GM23338 (cell line): Measurements from ENCODE around the gene GP9. TPM values are rescaled to one million over a fixed set of nuclear protein-coding genes. Genes with fewer than 3 reads are reported as not detected.
A peak's percentile ranks its signal among the peaks of the same experiment; 100 is the strongest.

Experiments used
- ATAC-seq: fragments of 200-7000 bp; cut with Tn5 transposase; 3 replicates; pipeline ENCODE4 v1.9.1; 2020
- DNase-seq: peaks from one replicate; pipeline ENCODE4 v3.0.0-alpha.2; 2015; ENCODE audit warnings: low spot score
- H2AFZ ChIP-seq: fragments of 200-600 bp; sonication (generic); 2 replicates; pipeline ENCODE4 v1.8.0; 2016; ENCODE audit warnings: antibody characterized with exemption, mild to moderate bottlenecking, moderate library complexity
- H3F3A ChIP-seq: fragments of 200-600 bp; sonication (generic); replicated peaks from 2 replicates; pipeline ENCODE4 v1.8.0; 2017; ENCODE audit warnings: antibody characterized with exemption, mixed run types, low read depth
- H3K27ac ChIP-seq: fragments of 200-600 bp; sonication (generic); 2 replicates; pipeline ENCODE4 v1.6.1; 2016; ENCODE audit warnings: low read depth
- H3K27me3 ChIP-seq: fragments of 200-600 bp; sonication (generic); 2 replicates; pipeline ENCODE4 v1.8.0; 2016; ENCODE audit warnings: mild to moderate bottlenecking, mixed run types, moderate library complexity; ENCODE audit not compliant: insufficient read depth
- H3K36me3 ChIP-seq: fragments of 200-600 bp; sonication (generic); 2 replicates; pipeline ENCODE4 v1.8.0; 2016; ENCODE audit warnings: mild to moderate bottlenecking; ENCODE audit not compliant: insufficient read depth
- H3K4me1 ChIP-seq: fragments of 200-600 bp; sonication (generic); 2 replicates; pipeline ENCODE4 v1.8.0; 2016; ENCODE audit warnings: mild to moderate bottlenecking, moderate library complexity; ENCODE audit not compliant: insufficient read depth
- H3K4me2 ChIP-seq: fragments of 200-600 bp; sonication (generic); 2 replicates; pipeline ENCODE4 v1.7.1; 2017; ENCODE audit warnings: mixed run types
- H3K4me3 ChIP-seq: fragments of 200-600 bp; sonication (generic); 2 replicates; pipeline ENCODE4 v1.6.1; 2016; ENCODE audit warnings: mixed run types
- H3K79me2 ChIP-seq: fragments of 200-600 bp; sonication (generic); replicated peaks from 2 replicates; pipeline ENCODE4 v1.8.0; 2017; ENCODE audit warnings: mild to moderate bottlenecking; ENCODE audit not compliant: insufficient read depth
- H3K9me2 ChIP-seq: fragments of 200-600 bp; sonication (generic); 2 replicates; pipeline ENCODE4 v1.8.0; 2017; ENCODE audit not compliant: insufficient read depth
- H4K20me1 ChIP-seq: fragments of 200-600 bp; sonication (generic); replicated peaks from 2 replicates; pipeline ENCODE4 v1.8.0; 2017; ENCODE audit warnings: mild to moderate bottlenecking; ENCODE audit not compliant: insufficient read depth
- H3K27ac Mint-ChIP-seq: 2 replicates; pipeline ENCODE4 v1.8.0; 2020; ENCODE audit warnings: inconsistent platforms, mild to moderate bottlenecking, moderate library complexity, mixed read lengths
- H3K27me3 Mint-ChIP-seq: 3 replicates; pipeline ENCODE4 v1.8.0; 2022; ENCODE audit warnings: low read depth, mild to moderate bottlenecking, moderate library complexity, mixed read lengths, inconsistent platforms; ENCODE audit not compliant: insufficient read depth, poor library complexity
- H3K36me3 Mint-ChIP-seq: 3 replicates; pipeline ENCODE4 v1.8.0; 2021; ENCODE audit warnings: low read depth, mild to moderate bottlenecking, inconsistent platforms, moderate library complexity, mixed read lengths
- H3K4me1 Mint-ChIP-seq: 3 replicates; pipeline ENCODE4 v1.8.0; 2020; ENCODE audit warnings: mild to moderate bottlenecking, inconsistent platforms, mixed read lengths
- H3K4me3 Mint-ChIP-seq: 3 replicates; pipeline ENCODE4 v1.8.0; 2021; ENCODE audit warnings: moderate library complexity, mild to moderate bottlenecking, inconsistent platforms, mixed read lengths
- H3K9me3 Mint-ChIP-seq: 3 replicates; pipeline ENCODE4 v1.8.0; 2020; ENCODE audit warnings: moderate library complexity, mild to moderate bottlenecking, inconsistent platforms, mixed read lengths
- CREB1 ChIP-seq: fragments of 250-450 bp; sonication (Bioruptor Pico); IDR thresholded peaks from 2 replicates; pipeline ENCODE4 v1.5.0; 2020; ENCODE audit warnings: low read depth, mild to moderate bottlenecking, moderate library complexity
- CTCF ChIP-seq, 2 experiments: fragments of 200-600 bp in 1 of 2; sonication (generic) in 1 of 2; conservative IDR thresholded peaks; 2 replicates each; pipeline versions ENCODE4 v1.5.1 to v1.6.1; 2016 to 2017; ENCODE audit warnings: antibody characterized with exemption in 2 of 2, low read depth in 2 of 2, mild to moderate bottlenecking in 2 of 2, moderate library complexity in 1 of 2
- EZH2 ChIP-seq: fragments of 200-600 bp; sonication (generic); IDR thresholded peaks from one replicate; pipeline ENCODE4 v1.8.0; 2017; ENCODE audit warnings: antibody characterized with exemption, mild to moderate bottlenecking, low read depth; ENCODE audit not compliant: unreplicated experiment
- EZH2phosphoT487 ChIP-seq: fragments of 200-600 bp; sonication (generic); IDR thresholded peaks from one replicate; pipeline ENCODE4 v1.8.1; 2018; ENCODE audit warnings: antibody characterized with exemption; ENCODE audit not compliant: unreplicated experiment
- JUNB ChIP-seq: IDR thresholded peaks from one replicate; pipeline ENCODE4 v1.6.1; 2016; ENCODE audit warnings: antibody characterized with exemption; ENCODE audit not compliant: unreplicated experiment
- REST ChIP-seq: IDR thresholded peaks from one replicate; pipeline ENCODE4 v1.6.1; 2018; ENCODE audit warnings: antibody characterized with exemption; ENCODE audit not compliant: unreplicated experiment
- ZNF331 ChIP-seq: fragments of 250-450 bp; sonication (Bioruptor Pico); IDR thresholded peaks from 2 replicates; pipeline ENCODE4 v1.5.0; 2020; ENCODE audit warnings: low read depth, mild to moderate bottlenecking, moderate library complexity
- polyA plus RNA-seq: library from polyadenylated mRNA; unstranded; fragments of >200 nt; fragmentation: Nextera tagmentation; extraction: Ambion mirVana; gene quantifications from 2 replicates; pipeline ENCODE4 v1.2.1, GENCODE V29; 2016
- total RNA-seq: library from RNA; depleted of rRNA; stranded (reverse); fragments of >200 nt; shearing (Covaris generic); gene quantifications from 2 replicates; pipeline ENCODE4 v1.2.3, GENCODE V29; 2014
- TF ChIP-seq, protein P1 (sequence below): IDR thresholded peaks from 2 replicates; pipeline ENCODE4 v1.6.1; 2016; ENCODE audit warnings: antibody characterized with exemption

Gene GP9
- total and polyA plus RNA-seq, 2 experiments from 2014 or later = not detected

DNA sequence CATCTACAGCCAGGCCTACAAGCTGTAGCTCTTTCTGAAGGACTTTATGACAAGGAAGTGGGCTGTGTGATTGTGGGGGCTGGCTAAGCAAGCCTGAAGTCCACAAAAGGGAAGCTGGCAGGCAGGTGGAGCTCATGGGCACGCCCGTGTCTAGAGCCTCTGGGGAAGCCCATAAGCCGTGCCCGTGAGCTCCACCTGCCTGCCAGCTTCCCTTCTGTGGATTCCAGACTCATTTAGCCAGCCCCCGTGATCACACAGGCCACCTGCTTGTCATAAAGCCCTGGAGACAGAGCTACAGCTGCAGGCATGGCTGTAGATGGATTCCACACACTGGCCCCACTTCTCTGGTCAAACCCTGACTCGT lies 44.2 kb upstream of the GP9 start:
- H3K27ac ChIP-seq = no peak overlapping the region
- H3K79me2 ChIP-seq = no peaks in the 10 kb centered on the region
- no peak overlapping the region for H2AFZ ChIP-seq
- Mint-ChIP-seq H3K27me3 (peaks cover 3% of the 10 kb centered on the region), H3K4me3 (no peak overlapping the region), H3K9me3 (no peaks in the 10 kb centered on the region), H3K4me1 (peaks cover 9% of the 10 kb centered on the region; the same call in 2 of the 3 replicates), H3K36me3 (no peaks in the 10 kb centered on the region; the same call in 2 of the 3 replicates), H3K27ac (no peak overlapping the region)
- no peaks in the 10 kb centered on the region for H4K20me1 ChIP-seq
- ATAC-seq = peak; percentile 35
- H3K27me3 ChIP-seq = no peaks in the 10 kb centered on the region
- DNase-seq = no peak
- TF ChIP-seq EZH2phosphoT487 (no peak), CTCF (conservative IDR thresholded peaks at IDR 0.05; ENCODE audit: low read depth in 2 of 2) (peak in 1 of 2 experiments; percentile 28; a peak in 2 of 4 replicates), ZNF331 (no peak), EZH2 (no peak)
- no peaks in the 10 kb centered on the region; the same call in 1 of the 2 replicates for H3K4me1 ChIP-seq
- no peaks in the 10 kb centered on the region for H3K36me3 ChIP-seq
- no peaks in the 10 kb centered on the region for H3K9me2 ChIP-seq
- no peak overlapping the region for H3K4me2 ChIP-seq
- H3F3A ChIP-seq = no peaks in the 10 kb centered on the region
- no peak overlapping the region for H3K4me3 ChIP-seq

DNA sequence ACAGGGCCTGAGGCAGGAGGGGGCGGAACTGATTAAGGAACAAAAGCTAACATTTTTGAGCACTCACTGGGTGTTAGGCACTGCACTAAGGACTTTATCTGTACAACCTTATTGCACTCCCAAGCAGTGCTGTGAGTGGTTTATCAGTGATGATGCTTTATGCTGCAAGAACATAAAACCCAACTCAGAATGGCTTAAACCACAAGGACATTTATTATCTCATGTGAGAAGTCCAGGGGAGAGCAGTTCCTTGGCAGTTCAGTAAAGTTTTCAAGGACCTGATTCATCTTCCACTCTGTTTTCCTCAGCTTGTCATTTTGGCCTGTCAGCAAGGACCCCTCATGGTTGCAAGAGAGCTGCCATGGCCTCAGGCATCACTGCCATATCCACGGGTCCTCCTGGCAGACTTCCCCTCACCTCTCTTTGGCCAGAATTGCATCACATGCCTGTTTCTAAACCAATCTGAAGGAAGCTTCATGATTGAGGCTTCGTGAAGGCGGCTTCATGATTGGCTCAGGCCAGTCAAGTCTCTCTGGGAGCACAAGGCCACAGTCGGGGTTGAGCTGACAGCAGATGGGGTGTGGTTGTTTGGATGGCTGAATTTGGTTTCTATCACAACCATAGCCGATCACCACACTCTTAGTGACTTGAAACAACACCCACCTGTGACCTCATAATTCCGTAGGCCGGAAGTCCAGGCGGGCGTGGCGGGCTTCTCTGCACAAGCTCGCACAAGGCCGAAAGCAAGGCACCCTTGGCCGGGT lies 43.7 kb upstream of the GP9 start:
- no peaks in the 10 kb centered on the region; the same call in 1 of the 2 replicates for H3K4me1 ChIP-seq
- H3K27me3 ChIP-seq = no peaks in the 10 kb centered on the region
- no peak overlapping the region for H2AFZ ChIP-seq
- no peaks in the 10 kb centered on the region for H3F3A ChIP-seq
- Mint-ChIP-seq H3K9me3 (no peaks in the 10 kb centered on the region), H3K4me1 (peaks cover 9% of the 10 kb centered on the region; the same call in 2 of the 3 replicates), H3K36me3 (no peaks in the 10 kb centered on the region; the same call in 2 of the 3 replicates), H3K27ac (no peak overlapping the region), H3K27me3 (peaks cover 3% of the 10 kb centered on the region), H3K4me3 (no peak overlapping the region)
- ATAC-seq (no peak), DNase-seq (no peak)
- H3K36me3 ChIP-seq = no peaks in the 10 kb centered on the region
- no peaks in the 10 kb centered on the region for H3K79me2 ChIP-seq
- no peak overlapping the region for H3K27ac ChIP-seq
- H3K4me2 ChIP-seq = no peak overlapping the region
- H4K20me1 ChIP-seq = no peaks in the 10 kb centered on the region
- TF ChIP-seq, protein P1, sequence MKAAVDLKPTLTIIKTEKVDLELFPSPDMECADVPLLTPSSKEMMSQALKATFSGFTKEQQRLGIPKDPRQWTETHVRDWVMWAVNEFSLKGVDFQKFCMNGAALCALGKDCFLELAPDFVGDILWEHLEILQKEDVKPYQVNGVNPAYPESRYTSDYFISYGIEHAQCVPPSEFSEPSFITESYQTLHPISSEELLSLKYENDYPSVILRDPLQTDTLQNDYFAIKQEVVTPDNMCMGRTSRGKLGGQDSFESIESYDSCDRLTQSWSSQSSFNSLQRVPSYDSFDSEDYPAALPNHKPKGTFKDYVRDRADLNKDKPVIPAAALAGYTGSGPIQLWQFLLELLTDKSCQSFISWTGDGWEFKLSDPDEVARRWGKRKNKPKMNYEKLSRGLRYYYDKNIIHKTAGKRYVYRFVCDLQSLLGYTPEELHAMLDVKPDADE = no peak
- TF ChIP-seq EZH2phosphoT487 = no peak
- TF ChIP-seq REST = no peak
- no peak for TF ChIP-seq CREB1 (CRISPR knock-in tag)
- TF ChIP-seq JUNB = no peak
- no peak for TF ChIP-seq ZNF331
- no peaks in the 10 kb centered on the region for H3K9me2 ChIP-seq
- no peak overlapping the region for H3K4me3 ChIP-seq
